HepG2 (cell line): ENCODE measurements around the gene DISP2. TPM values are rescaled to one million over a fixed set of nuclear protein-coding genes. Genes with fewer than 3 reads are reported as not detected.

Source experiments
- ATAC-seq: fragments of 200-7000 bp; cut with Tn5 transposase; 3 replicates; pipeline ENCODE4 v1.9.1; 2020; ENCODE audit warnings: mild to moderate bottlenecking, moderate library complexity
- BruUV-seq: library from RNA; stranded (reverse); fragments of 400-500 nt; replicated peaks from 2 replicates; lab custom pipeline; 2021; lab: Mats Ljungman, UMichigan
- CTCF ChIA-PET: fragments of 300-600 bp; formaldehyde crosslinking; extraction: SDS; loops from one replicate; lab custom pipeline; 2021; ENCODE audit warnings: low total read pairs, inconsistent platforms, low intra/inter-chr PET ratio; lab: Yijun Ruan, JAX
- POLR2A ChIA-PET: fragments of 350-600 bp; sonication (Branson Sonifier 250); formaldehyde crosslinking; loops from one replicate; lab custom pipeline; 2020; ENCODE audit warnings: antibody characterized with exemption, inconsistent platforms; lab: Yijun Ruan, JAX
- DNase-seq: peaks from one replicate; pipeline ENCODE4 v3.0.0-alpha.2; 2015; ENCODE audit warnings: low spot score
- FAIRE-seq: peaks from 3 replicates; lab custom pipeline; 2011; peaks lifted over from hg19 to GRCh38; lab: Jason Lieb, UNC
- H2AFZ ChIP-seq: one replicate; pipeline ENCODE4 v1.6.1; 2011; ENCODE audit warnings: low read length, inconsistent platforms
- H3K27ac ChIP-seq: fragments of 300-600 bp; 3 replicates; pipeline ENCODE4 v1.8.0; 2011; ENCODE audit warnings: mixed run types, mild to moderate bottlenecking, mixed read lengths, low read length, inconsistent platforms; ENCODE audit not compliant: insufficient read depth; ENCODE audit errors: extremely low read length
- H3K27me3 ChIP-seq, 2 experiments: fragments of 200-600 bp in 1 of 2; 2 replicates in 1 of 2; 3 replicates in 1 of 2; pipeline versions ENCODE4 v1.6.0 to v1.8.0; 2011; ENCODE audit warnings: low read length in 2 of 2, mild to moderate bottlenecking in 2 of 2, moderate library complexity in 2 of 2, inconsistent platforms in 1 of 2; ENCODE audit not compliant: insufficient read depth in 2 of 2, control insufficient read depth in 1 of 2
- H3K36me3 ChIP-seq, 2 experiments: fragments of 200-600 bp in 1 of 2; replicated peaks in 1 of 2; 2 replicates in 1 of 2; 3 replicates in 1 of 2; pipeline versions ENCODE4 v1.5.1 to v1.8.0; 2011; ENCODE audit warnings: low read length in 2 of 2, inconsistent platforms in 1 of 2; ENCODE audit not compliant: insufficient read depth in 2 of 2, control insufficient read depth in 1 of 2
- H3K4me1 ChIP-seq: 2 replicates; pipeline ENCODE4 v1.5.1; 2012; ENCODE audit warnings: low read length, inconsistent platforms; ENCODE audit not compliant: insufficient read depth
- H3K4me2 ChIP-seq: 2 replicates; pipeline ENCODE4 v1.6.0; 2011; ENCODE audit warnings: low read depth, low read length, inconsistent platforms
- H3K4me3 ChIP-seq, 3 experiments: fragments of 200-600 bp in 1 of 3; sonication (generic), shearing (Covaris generic) in 1 of 3; replicated peaks in 1 of 3; 2 replicates each; pipeline ENCODE4 v1.5.1; 2011 to 2016; ENCODE audit warnings: low read length in 3 of 3, inconsistent platforms in 2 of 3, low read depth in 2 of 3, mild to moderate bottlenecking in 2 of 3, control low read depth in 1 of 3, mixed read lengths in 1 of 3; ENCODE audit not compliant: insufficient read depth in 1 of 3
- H3K79me2 ChIP-seq: one replicate; pipeline ENCODE4 v1.6.1; 2011; ENCODE audit warnings: low read length, inconsistent platforms; ENCODE audit not compliant: insufficient read depth
- H3K9ac ChIP-seq: 2 replicates; pipeline ENCODE4 v1.6.0; 2011; ENCODE audit warnings: mild to moderate bottlenecking, low read depth, low read length, inconsistent platforms; ENCODE audit not compliant: insufficient read depth
- H3K9me3 ChIP-seq: 2 replicates; pipeline ENCODE4 v1.5.1; 2012; ENCODE audit warnings: mild to moderate bottlenecking, low read length
- H4K20me1 ChIP-seq: 2 replicates; pipeline ENCODE4 v1.6.0; 2011; ENCODE audit warnings: inconsistent platforms, mild to moderate bottlenecking, low read length, moderate library complexity; ENCODE audit not compliant: insufficient read depth
- CHCHD3 ChIP-seq: sonication (generic); formaldehyde crosslinking; IDR thresholded peaks from 2 replicates; pipeline ENCODE4 v1.8.0; 2022; ENCODE audit warnings: mild to moderate bottlenecking, missing genetic modification reagents, moderate library complexity
- CSRNP1 ChIP-seq: sonication (generic); formaldehyde crosslinking; IDR thresholded peaks from 2 replicates; pipeline ENCODE4 v1.8.1; 2023; ENCODE audit warnings: mild to moderate bottlenecking, missing genetic modification reagents
- CTCF ChIP-seq: sonication (generic); formaldehyde crosslinking; IDR thresholded peaks from 2 replicates; pipeline ENCODE4 v1.5.0; 2020; ENCODE audit warnings: mild to moderate bottlenecking, missing genetic modification reagents, moderate library complexity
- TARDBP ChIP-seq: sonication (generic); formaldehyde crosslinking; IDR thresholded peaks from 2 replicates; pipeline ENCODE4 v1.8.0; 2022; ENCODE audit warnings: mild to moderate bottlenecking, missing genetic modification reagents
- YY1 ChIP-seq: IDR thresholded peaks from 2 replicates; pipeline ENCODE4 v1.6.1; 2011; ENCODE audit warnings: low read length, low read depth, moderate library complexity, mild to moderate bottlenecking; ENCODE audit not compliant: insufficient read depth, insufficient replicate concordance
- ZXDC ChIP-seq: sonication (generic); formaldehyde crosslinking; IDR thresholded peaks from 2 replicates; pipeline ENCODE4 v1.5.0; 2020; ENCODE audit warnings: mild to moderate bottlenecking, missing genetic modification reagents
- WGBS: methylation state at CpG from one replicate; pipeline ENCODE4 v1.1.6; 2017; ENCODE audit warnings: low lambda C conversion rate; 5-methylcytosine and 5-hydroxymethylcytosine counted together
- in situ Hi-C: cut with HindIII; loops from 2 replicates; pipeline ENCODE4 v1.10.0; 2017; ENCODE audit warnings: low pct_unique_long_range_greater_than_20kb; ENCODE audit not compliant: extremely low pct_ligation_motif_present
- intact Hi-C: fragments of 100-400 bp; cut with micrococcal nuclease; formaldehyde crosslinking; loops from one replicate; pipeline ENCODE4 v1.10.0; 2022; ENCODE audit not compliant: unreplicated experiment
- polyA plus RNA-seq, 8 experiments: library from polyadenylated mRNA; depleted of rRNA in 3 of 8; stranded (reverse) in 7 of 8; unstranded in 1 of 8; fragments of >200 nt; fragmentation: Illumina TruSeq in 4 of 8; extraction: Trizol in 4 of 8; gene quantifications; 2 replicates each; pipeline versions ENCODE4 v1.2.1 to v1.2.3, GENCODE V29; 2011 to 2016; ENCODE audit warnings: low read depth in 4 of 8, missing spikeins in 1 of 8, mixed read lengths in 1 of 8; ENCODE audit not compliant: insufficient read depth in 1 of 8
- total RNA-seq, 5 experiments: library from RNA; depleted of rRNA; stranded (reverse); fragments of >200 nt; fragmentation: Illumina TruSeq; extraction: Trizol; gene quantifications; 2 replicates each; pipeline ENCODE4 v1.2.3, GENCODE V29; 2016; ENCODE audit warnings: low read depth in 1 of 5

Gene DISP2
- total and polyA plus RNA-seq, 2 of the 13 experiments (the other 11 are each of a cell fraction or from before 2014, with no cell fraction given), result 0.09 to 0.32 TPM

GRCh38 chr15:40364251-40364650, 6.2 kb downstream of the DISP2 start (continued):
- no peak for TF ChIP-seq ZXDC

- Histone ChIP-seq H3K4me1 (no peaks in the 10 kb centered on the region), H4K20me1 (no peaks in the 10 kb centered on the region), H3K36me3 (no peaks in the 10 kb centered on the region), H3K27me3 (peaks cover 17 to 80% of the 10 kb centered on the region in 2 experiments), H3K27ac (no peak overlapping the region), H3K4me2 (no peak overlapping the region), H2AFZ (no peak overlapping the region), H3K79me2 (no peaks in the 10 kb centered on the region), H3K9me3 (no peaks in the 10 kb centered on the region), H3K9ac (no peak overlapping the region), H3K4me3 (no peak overlapping the region)
- CTCF ChIA-PET, result no interaction called here
- WGBS, result 0% methylated on average over 1 of the region's 5 CpGs
- TF ChIP-seq CHCHD3 (CRISPR knock-in tag), result no peak
- no peak for TF ChIP-seq CSRNP1
- no peak for TF ChIP-seq TARDBP (CRISPR knock-in tag)
- TF ChIP-seq CTCF (CRISPR knock-in tag), result no peak
- TF ChIP-seq YY1, result no peak
- intact Hi-C loops, result no loop called here
- POLR2A ChIA-PET, result interaction anchor here (4.4 kb wide), 1 partner anchor 40 kb away, joined by 16 read pairs; the partner anchor contains the start of gene IVD
- no peak for ATAC-seq
- in situ Hi-C loops, result no loop called here
- DNase-seq, result no peak
- FAIRE-seq, result no peak
- BruUV-seq, result no TSS peak
Measured at GRCh38 chr15:40365016-40365415, 7.0 kb downstream of the DISP2 start.
